ENCODE results near the gene ENTPD7.
"Not testable (repeated sequence)": the region's sequence is repeated elsewhere in the genome, so short reads cannot be mapped to it uniquely, and the experiment has no call there.

The ENTPD7 gene

GRCh38 chr10:99732033-99732842, 72.9 kb downstream of the ENTPD7 start, which contains the start of the genes COX15 and CUTC:
Gene COX15, minus strand, starts transcription at chr10:99732127. Its CDS starts 78 bp downstream, at chr10:99732049.
Gene CUTC, plus strand, starts transcription at chr10:99732234. Its CDS starts 115 bp downstream, at chr10:99732349.
- H3K23ac ChIP-seq (ENCODE audit: low read length in 2 of 2), result peak within 1 kb of the TSS in 1 of 2 experiments; percentile 99
- H3K27me3 ChIP-seq (ENCODE audit: control insufficient read depth in 1 of 2, insufficient read depth in 1 of 2, low read length in 2 of 2), result no peaks in the 10 kb centered on the region
- H3K79me1 ChIP-seq (replicated peaks; ENCODE audit: low read length, poor library complexity, severe bottlenecking), result peaks cover 18% of the 10 kb centered on the region
- peak within 1 kb of the TSS; percentile 97 for H4K8ac ChIP-seq (ENCODE audit: low read length)
- H2BK12ac ChIP-seq (ENCODE audit: low read length in 2 of 2), result peak within 1 kb of the TSS in 1 of 2 experiments; percentile 82
- peak within 1 kb of the TSS; percentile 87 for H3K27ac ChIP-seq (ENCODE audit: low read length, poor library complexity, severe bottlenecking)
- peak within 1 kb of the TSS; percentile 89 for H2AK5ac ChIP-seq (ENCODE audit: low read length, severe bottlenecking)
- peak within 1 kb of the TSS; percentile 97 for H3K4me2 ChIP-seq (ENCODE audit: low read length, poor library complexity, severe bottlenecking)
- H3K9ac ChIP-seq (ENCODE audit: low read length), result peak within 1 kb of the TSS; percentile 98
- H2BK15ac ChIP-seq (ENCODE audit: low read depth, poor library complexity, severe bottlenecking), result peak within 1 kb of the TSS; percentile 82
- no peaks in the 10 kb centered on the region for H3K9me3 ChIP-seq (ENCODE audit: control insufficient read depth, low read length)
- WGBS, result under 1% methylated on average over 72 of the region's 73 CpGs
- H3K36me3 ChIP-seq (ENCODE audit: control insufficient read depth in 1 of 2, insufficient read depth in 2 of 2, low read depth in 1 of 2, low read length in 2 of 2), result peaks cover 9 to 46% of the 10 kb centered on the region in 2 experiments
- H3K4ac ChIP-seq (ENCODE audit: low read depth in 1 of 2, low read length in 2 of 2), result peak within 1 kb of the TSS; percentile 92
- H3K18ac ChIP-seq (ENCODE audit: low read depth in 1 of 2, low read length in 2 of 2), result peak within 1 kb of the TSS; percentile 83 to 96
- peak within 1 kb of the TSS; percentile 92 to 98 for H3K4me3 ChIP-seq (ENCODE audit: insufficient read depth in 1 of 2, low read depth in 1 of 2, low read length in 2 of 2)
- H2BK120ac ChIP-seq (ENCODE audit: low read depth, low read length), result peak within 1 kb of the TSS; percentile 82
- DNase-seq, result peak; percentile 97
- peak within 1 kb of the TSS; percentile 74 for H4K91ac ChIP-seq (ENCODE audit: low read length)
- peak within 1 kb of the TSS in 1 of 2 experiments; percentile 97 for H3K14ac ChIP-seq (ENCODE audit: low read length in 2 of 2)
- peaks cover 11% of the 10 kb centered on the region for H3K4me1 ChIP-seq (ENCODE audit: control insufficient read depth, insufficient read depth, low read depth, low read length)
- peak within 1 kb of the TSS; percentile 11 for H2BK5ac ChIP-seq (ENCODE audit: low read depth, low read length, poor library complexity, severe bottlenecking)
- H2AFZ ChIP-seq (ENCODE audit: low read depth, low read length), result peak within 1 kb of the TSS; percentile 97

GRCh38 chr10:99733366-99733765, 74.1 kb downstream of the ENTPD7 start:
- Histone ChIP-seq H3K9ac (ENCODE audit: low read length) (peak overlapping the region; percentile 98), H2BK120ac (ENCODE audit: low read depth, low read length) (no peak overlapping the region), H2AFZ (ENCODE audit: low read depth, low read length) (no peak overlapping the region), H3K27me3 (ENCODE audit: control insufficient read depth in 1 of 2, insufficient read depth in 1 of 2, low read length in 2 of 2) (no peaks in the 10 kb centered on the region), H3K79me1 (replicated peaks; ENCODE audit: low read length, poor library complexity, severe bottlenecking) (peaks cover 15% of the 10 kb centered on the region), H3K4me1 (ENCODE audit: control insufficient read depth, insufficient read depth, low read depth, low read length) (peaks cover 11% of the 10 kb centered on the region), H3K23ac (ENCODE audit: low read length in 2 of 2) (no peak overlapping the region), H3K14ac (ENCODE audit: low read length in 2 of 2) (no peak overlapping the region), H3K27ac (ENCODE audit: low read length, poor library complexity, severe bottlenecking) (no peak overlapping the region), H4K91ac (ENCODE audit: low read length) (no peak overlapping the region), H3K36me3 (ENCODE audit: control insufficient read depth in 1 of 2, insufficient read depth in 2 of 2, low read depth in 1 of 2, low read length in 2 of 2) (peaks cover 9 to 43% of the 10 kb centered on the region in 2 experiments), H3K4me2 (ENCODE audit: low read length, poor library complexity, severe bottlenecking) (no peak overlapping the region), H3K4ac (ENCODE audit: low read depth in 1 of 2, low read length in 2 of 2) (no peak overlapping the region), H2BK15ac (ENCODE audit: low read depth, poor library complexity, severe bottlenecking) (no peak overlapping the region), H3K18ac (ENCODE audit: low read depth in 1 of 2, low read length in 2 of 2) (no peak overlapping the region), H2AK5ac (ENCODE audit: low read length, severe bottlenecking) (no peak overlapping the region), H4K8ac (ENCODE audit: low read length) (no peak overlapping the region), H2BK12ac (ENCODE audit: low read length in 2 of 2) (no peak overlapping the region), H3K4me3 (ENCODE audit: insufficient read depth in 1 of 2, low read depth in 1 of 2, low read length in 2 of 2) (peak overlapping the region in 1 of 2 experiments; percentile 98), H3K9me3 (ENCODE audit: control insufficient read depth, low read length) (no peaks in the 10 kb centered on the region), H2BK5ac (ENCODE audit: low read depth, low read length, poor library complexity, severe bottlenecking) (no peak overlapping the region)
- 97% methylated on average over 8 of the region's 8 CpGs for WGBS
- no peak for DNase-seq

- not testable (repeated sequence) for H2AK5ac ChIP-seq (ENCODE audit: low read length, severe bottlenecking); H3K14ac ChIP-seq (ENCODE audit: low read length in 2 of 2); H3K23ac ChIP-seq (ENCODE audit: low read length in 2 of 2); H2BK12ac ChIP-seq (ENCODE audit: low read length in 2 of 2); DNase-seq; H4K91ac ChIP-seq (ENCODE audit: low read length); H2AFZ ChIP-seq (ENCODE audit: low read depth, low read length); H3K18ac ChIP-seq (ENCODE audit: low read depth in 1 of 2, low read length in 2 of 2); H3K4ac ChIP-seq (ENCODE audit: low read depth in 1 of 2, low read length in 2 of 2); H2BK120ac ChIP-seq (ENCODE audit: low read depth, low read length); H3K9me3 ChIP-seq (ENCODE audit: control insufficient read depth, low read length); H3K4me2 ChIP-seq (ENCODE audit: low read length, poor library complexity, severe bottlenecking); H3K27me3 ChIP-seq (ENCODE audit: control insufficient read depth in 1 of 2, insufficient read depth in 1 of 2, low read length in 2 of 2); H2BK5ac ChIP-seq (ENCODE audit: low read depth, low read length, poor library complexity, severe bottlenecking); H3K27ac ChIP-seq (ENCODE audit: low read length, poor library complexity, severe bottlenecking); H4K8ac ChIP-seq (ENCODE audit: low read length); H2BK15ac ChIP-seq (ENCODE audit: low read depth, poor library complexity, severe bottlenecking)
- peak overlapping the region; percentile 98 for H3K9ac ChIP-seq (ENCODE audit: low read length)
- H3K79me1 ChIP-seq (replicated peaks; ENCODE audit: low read length, poor library complexity, severe bottlenecking), result peaks cover 15% of the 10 kb centered on the region
- peak overlapping the region in 1 of 2 experiments; percentile 98 for H3K4me3 ChIP-seq (ENCODE audit: insufficient read depth in 1 of 2, low read depth in 1 of 2, low read length in 2 of 2)
- H3K4me1 ChIP-seq (ENCODE audit: control insufficient read depth, insufficient read depth, low read depth, low read length), result peaks cover 11% of the 10 kb centered on the region
- peaks cover 7 to 44% of the 10 kb centered on the region in 2 experiments for H3K36me3 ChIP-seq (ENCODE audit: control insufficient read depth in 1 of 2, insufficient read depth in 2 of 2, low read depth in 1 of 2, low read length in 2 of 2)
- WGBS, result 99% methylated on average over 7 of the region's 10 CpGs
These were observed 74.8 kb downstream of the ENTPD7 start for GRCh38 chr10:99734111-99734510.

GRCh38 chr10:99740260-99740659, 81.0 kb downstream of the ENTPD7 start:
- no peak overlapping the region for H3K14ac ChIP-seq (ENCODE audit: low read length in 2 of 2)
- H3K4ac ChIP-seq (ENCODE audit: low read depth in 1 of 2, low read length in 2 of 2), result no peak overlapping the region
- no peak overlapping the region for H4K91ac ChIP-seq (ENCODE audit: low read length)
- WGBS, result no CpG with 5 or more reads among the region's 2 CpGs
- no peak overlapping the region for H2BK120ac ChIP-seq (ENCODE audit: low read depth, low read length)
- no peaks in the 10 kb centered on the region for H3K27me3 ChIP-seq (ENCODE audit: control insufficient read depth in 1 of 2, insufficient read depth in 1 of 2, low read length in 2 of 2)
- H3K18ac ChIP-seq (ENCODE audit: low read depth in 1 of 2, low read length in 2 of 2), result no peak overlapping the region
- peaks cover 7 to 84% of the 10 kb centered on the region in 2 experiments for H3K36me3 ChIP-seq (ENCODE audit: control insufficient read depth in 1 of 2, insufficient read depth in 2 of 2, low read depth in 1 of 2, low read length in 2 of 2)
- no peak overlapping the region for H3K27ac ChIP-seq (ENCODE audit: low read length, poor library complexity, severe bottlenecking)
- no peak for DNase-seq
- no peak overlapping the region for H3K9ac ChIP-seq (ENCODE audit: low read length)
- no peak overlapping the region for H4K8ac ChIP-seq (ENCODE audit: low read length)
- H3K9me3 ChIP-seq (ENCODE audit: control insufficient read depth, low read length), result peaks cover 29% of the 10 kb centered on the region
- no peak overlapping the region for H3K4me3 ChIP-seq (ENCODE audit: insufficient read depth in 1 of 2, low read depth in 1 of 2, low read length in 2 of 2)
- H2BK15ac ChIP-seq (ENCODE audit: low read depth, poor library complexity, severe bottlenecking), result no peak overlapping the region
- H3K4me2 ChIP-seq (ENCODE audit: low read length, poor library complexity, severe bottlenecking), result no peak overlapping the region
- H2BK12ac ChIP-seq (ENCODE audit: low read length in 2 of 2), result no peak overlapping the region
- no peak overlapping the region for H3K23ac ChIP-seq (ENCODE audit: low read length in 2 of 2)
- H2BK5ac ChIP-seq (ENCODE audit: low read depth, low read length, poor library complexity, severe bottlenecking), result no peak overlapping the region
- no peak overlapping the region for H2AFZ ChIP-seq (ENCODE audit: low read depth, low read length)
- H3K4me1 ChIP-seq (ENCODE audit: control insufficient read depth, insufficient read depth, low read depth, low read length), result no peaks in the 10 kb centered on the region
- peaks cover 5% of the 10 kb centered on the region for H3K79me1 ChIP-seq (replicated peaks; ENCODE audit: low read length, poor library complexity, severe bottlenecking)
- H2AK5ac ChIP-seq (ENCODE audit: low read length, severe bottlenecking), result no peak overlapping the region

Measured in mesenchymal stem cell (in vitro differentiated cells and primary cell).